Adrenal gland (tissue), 12 donors: Measurements from ENCODE around the gene ENTHD1. TPM values are rescaled to one million over a fixed set of nuclear protein-coding genes. Genes with fewer than 3 reads are reported as not detected.

Experiments
- DNase-seq, 7 donors: peaks; one replicate each; pipeline ENCODE4 v3.0.0-alpha.2; 2019 to 2020
- H3K27ac ChIP-seq, 5 donors: fragments of 200-600 bp; sonication (generic) in 4 of 5; 1 replicate in 3 of 5; 2 replicates in 2 of 5; pipeline versions ENCODE4 v1.5.1 to v1.8.0; 2016 to 2020; ENCODE audit warnings: mild to moderate bottlenecking in 1 of 5
- H3K27me3 ChIP-seq: fragments of 200-600 bp; 2 replicates; pipeline ENCODE4 v1.8.0; 2021
- H3K36me3 ChIP-seq, 2 donors: fragments of 200-600 bp; replicated peaks in 1 of 2; 1 replicate in 1 of 2; 2 replicates in 1 of 2; pipeline versions ENCODE4 v1.5.1 to v1.8.0; 2018 to 2022
- H3K4me1 ChIP-seq, 2 donors: fragments of 200-600 bp; replicated peaks in 1 of 2; 1 replicate in 1 of 2; 2 replicates in 1 of 2; pipeline versions ENCODE4 v1.5.1 to v1.8.0; 2018 to 2021
- H3K4me3 ChIP-seq, 4 donors: fragments of 200-600 bp; sonication (generic) in 3 of 4; one replicate each; pipeline ENCODE4 v1.5.1; 2016 to 2018
- H3K9me3 ChIP-seq, 3 donors: fragments of 200-600 bp; sonication (generic) in 1 of 3; replicated peaks in 1 of 3; 1 replicate in 2 of 3; 2 replicates in 1 of 3; pipeline versions ENCODE4 v1.5.1 to v1.8.0; 2016 to 2021
- CTCF ChIP-seq, 6 experiments: fragments of 450-650 bp in 4 of 6; fragments of 200-600 bp in 2 of 6; sonication (generic) in 1 of 6; IDR thresholded peaks; 1 replicate in 5 of 6; 2 replicates in 1 of 6; pipeline versions ENCODE4 v1.5.1 to v1.8.0; 2016 to 2021; ENCODE audit warnings: antibody characterized with exemption in 6 of 6, mild to moderate bottlenecking in 2 of 6, moderate library complexity in 1 of 6
- POLR2A ChIP-seq, 2 donors: fragments of 450-650 bp; IDR thresholded peaks; one replicate each; pipeline ENCODE4 v1.6.1; 2017; ENCODE audit warnings: antibody characterized with exemption in 2 of 2, mild to moderate bottlenecking in 2 of 2, moderate library complexity in 1 of 2
- WGBS, 4 donors: extraction: QIAGEN DNeasy Blood & Tissue Kit in 2 of 4; methylation state at CpG; one replicate each; pipeline versions ENCODE4 v1.1.5 to v1.1.7; 2013 to 2017; 5-methylcytosine and 5-hydroxymethylcytosine counted together
- intact Hi-C, 2 donors: fragments of 100-400 bp; cut with DNase I; formaldehyde crosslinking; loops; one replicate each; pipeline versions ENCODE4 v1.14.1 to v1.15.0; 2022 to 2023
- polyA plus RNA-seq, 3 donors: library from polyadenylated mRNA; stranded (reverse); fragments of 200-250 nt in 2 of 3; fragments of 350-450 nt in 1 of 3; fragmentation: Illumina TruSeq in 1 of 3; extraction: RNeasy Lipid Tissue Mini Kit (QIAGEN cat#74804) in 1 of 3; gene quantifications; one replicate each; pipeline ENCODE4 v1.2.3, GENCODE V29; 2013 to 2014
- total RNA-seq, 9 donors: library from RNA; depleted of rRNA in 4 of 9; stranded (reverse); fragments of >200 nt in 4 of 9; fragments of 120-200 nt in 1 of 9; fragmentation: NEBNext Ultra II Directional in 1 of 9; extraction: Animal tissue kit (Norgen Biotek cat#: 25700) in 1 of 9; gene quantifications; one replicate each; pipeline versions ENCODE4 v1.1.0 to v1.2.4, GENCODE V29; 2013 to 2023
- donor health status: healthy with polysubstance abuse.
- donor health status: Bipolar disorder and iron deficiency.
- donor health status: DM: yes; HTN: yes; CAD: no.
- donor health status: DM: no; HTN: no; CAD: no.
- donor health status: DM: no; HTN: no; CAD: no.
- donor health status: DM: yes; HTN: yes; CAD: no.

The ENTHD1 gene
- total and polyA plus RNA-seq, 12 donors, result 0.07 TPM; not detected in 11

- TF ChIP-seq CTCF (IDR thresholded peaks at IDR 0.05) (no peak), POLR2A (IDR thresholded peaks at IDR 0.05) (no peak)
- Histone ChIP-seq H3K4me1 (no peaks in the 10 kb centered on the region), H3K4me3 (no peak overlapping the region), H3K9me3 (no peaks in the 10 kb centered on the region), H3K36me3 (no peaks in the 10 kb centered on the region), H3K27me3 (peaks cover 50% of the 10 kb centered on the region), H3K27ac (no peak overlapping the region)
- intact Hi-C loops, result no loop called here
- WGBS, 4 donors, result 68 to 75% (median 74%) methylated on average over 2 of the region's 2 CpGs
- DNase-seq, result no peak
Measured at GRCh38 chr22:39833610-39834009, 60.0 kb downstream of the ENTHD1 start.

GRCh38 chr22:39833093-39833492, 60.5 kb downstream of the ENTHD1 start:
- no peaks in the 10 kb centered on the region for H3K4me1 ChIP-seq
- intact Hi-C loops, result no loop called here
- H3K9me3 ChIP-seq, result no peaks in the 10 kb centered on the region
- TF ChIP-seq POLR2A (IDR thresholded peaks at IDR 0.05), result no peak
- TF ChIP-seq CTCF (IDR thresholded peaks at IDR 0.05), result no peak
- 0 to 54% (median 0%) methylated on average over 1 of the region's 1 CpG for WGBS, 4 donors
- H3K4me3 ChIP-seq, result no peak overlapping the region
- peaks cover 56% of the 10 kb centered on the region for H3K27me3 ChIP-seq
- DNase-seq, result no peak
- H3K27ac ChIP-seq, result no peak overlapping the region
- H3K36me3 ChIP-seq, result no peaks in the 10 kb centered on the region

- DNase-seq, result no peak
- WGBS, 4 donors, result 47 to 52% (median 51%) methylated on average over 7 of the region's 7 CpGs
- intact Hi-C loops, result no loop called here
Measured at GRCh38 chr22:39832627-39833074, 60.9 kb downstream of the ENTHD1 start.

DNA sequence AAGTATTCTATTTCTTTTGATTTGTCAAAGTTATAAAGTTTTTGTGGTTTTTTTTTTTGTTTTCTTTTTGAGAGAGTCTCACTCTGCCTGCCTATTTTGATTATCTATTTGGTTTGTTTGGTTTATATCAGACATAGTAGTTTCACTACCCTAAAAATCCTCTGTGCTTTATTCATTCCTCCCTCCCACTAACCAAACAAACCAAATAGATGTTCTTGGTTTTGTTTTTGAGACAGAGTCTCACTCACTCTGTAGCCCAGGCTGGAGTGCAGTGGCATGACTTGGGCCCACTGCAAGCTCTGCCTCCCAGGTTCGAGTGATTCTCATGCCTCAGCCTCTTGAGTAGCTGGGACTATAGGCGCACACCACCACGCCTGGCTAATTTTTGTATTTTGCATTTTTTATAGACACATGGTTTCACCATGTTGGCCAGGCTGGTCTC, 67.9 kb downstream of the ENTHD1 start:
- no peak overlapping the region for H3K27ac ChIP-seq
- TF ChIP-seq CTCF (IDR thresholded peaks at IDR 0.05), result no peak
- no peak for TF ChIP-seq POLR2A (IDR thresholded peaks at IDR 0.05)
- no peaks in the 10 kb centered on the region for H3K4me1 ChIP-seq
- 75 to 93% (median 88%) methylated on average over 3 of the region's 3 CpGs for WGBS, 4 donors
- no peak overlapping the region for H3K4me3 ChIP-seq
- no peak for DNase-seq
- peaks cover 32% of the 10 kb centered on the region for H3K27me3 ChIP-seq
- H3K36me3 ChIP-seq, result no peaks in the 10 kb centered on the region
- H3K9me3 ChIP-seq, result no peaks in the 10 kb centered on the region
- intact Hi-C loops, result no loop called here

More at GRCh38 chr22:39832627-39833074, 60.9 kb downstream of the ENTHD1 start:
- no peaks in the 10 kb centered on the region for H3K9me3 ChIP-seq
- peaks cover 60% of the 10 kb centered on the region for H3K27me3 ChIP-seq
- H3K4me1 ChIP-seq, result no peaks in the 10 kb centered on the region
- no peak overlapping the region for H3K27ac ChIP-seq
- TF ChIP-seq CTCF (IDR thresholded peaks at IDR 0.05), result no peak
- TF ChIP-seq POLR2A (IDR thresholded peaks at IDR 0.05), result no peak
- no peaks in the 10 kb centered on the region for H3K36me3 ChIP-seq
- no peak overlapping the region for H3K4me3 ChIP-seq
